GM12873 (cell line): ENCODE measurements around the gene TMEM8B.

Experiments used
- TF ChIP-seq, protein P1 (sequence below): IDR thresholded peaks from 2 replicates; pipeline ENCODE4 v1.5.1; 2012; ENCODE audit warnings: low read depth, mild to moderate bottlenecking, moderate library complexity, low read length, control low read depth; ENCODE audit not compliant: insufficient read depth; ENCODE audit errors: missing control alignments

TMEM8B gene

GRCh38 chr9:35792024-35792813 lies 36.8 kb upstream of the TMEM8B start:
- TF ChIP-seq, protein P1, sequence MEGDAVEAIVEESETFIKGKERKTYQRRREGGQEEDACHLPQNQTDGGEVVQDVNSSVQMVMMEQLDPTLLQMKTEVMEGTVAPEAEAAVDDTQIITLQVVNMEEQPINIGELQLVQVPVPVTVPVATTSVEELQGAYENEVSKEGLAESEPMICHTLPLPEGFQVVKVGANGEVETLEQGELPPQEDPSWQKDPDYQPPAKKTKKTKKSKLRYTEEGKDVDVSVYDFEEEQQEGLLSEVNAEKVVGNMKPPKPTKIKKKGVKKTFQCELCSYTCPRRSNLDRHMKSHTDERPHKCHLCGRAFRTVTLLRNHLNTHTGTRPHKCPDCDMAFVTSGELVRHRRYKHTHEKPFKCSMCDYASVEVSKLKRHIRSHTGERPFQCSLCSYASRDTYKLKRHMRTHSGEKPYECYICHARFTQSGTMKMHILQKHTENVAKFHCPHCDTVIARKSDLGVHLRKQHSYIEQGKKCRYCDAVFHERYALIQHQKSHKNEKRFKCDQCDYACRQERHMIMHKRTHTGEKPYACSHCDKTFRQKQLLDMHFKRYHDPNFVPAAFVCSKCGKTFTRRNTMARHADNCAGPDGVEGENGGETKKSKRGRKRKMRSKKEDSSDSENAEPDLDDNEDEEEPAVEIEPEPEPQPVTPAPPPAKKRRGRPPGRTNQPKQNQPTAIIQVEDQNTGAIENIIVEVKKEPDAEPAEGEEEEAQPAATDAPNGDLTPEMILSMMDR, result no peak

DNA sequence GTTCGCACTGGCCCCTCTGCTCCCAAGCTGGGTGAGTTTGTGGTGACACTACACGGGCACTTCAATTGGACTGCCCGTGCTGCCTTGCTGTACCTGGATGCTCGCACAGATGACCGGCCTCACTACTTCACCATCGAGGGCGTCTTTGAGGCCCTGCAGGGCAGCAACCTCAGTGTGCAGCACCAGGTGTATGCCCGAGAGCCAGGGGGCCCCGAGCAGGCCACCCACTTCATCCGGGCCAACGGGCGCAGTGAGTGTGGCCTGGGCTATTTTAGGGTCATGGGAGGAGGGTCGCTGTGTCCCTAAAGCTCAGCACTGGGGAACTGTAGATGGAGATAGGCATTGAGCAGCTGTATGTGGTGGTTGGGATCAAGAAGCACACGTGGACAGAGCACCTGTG lies 36.2 kb upstream of the TMEM8B start:
- TF ChIP-seq, protein P1, result no peak

GRCh38 chr9:35793461-35793860 lies 35.6 kb upstream of the TMEM8B start:
- TF ChIP-seq, protein P1, result no peak

DNA sequence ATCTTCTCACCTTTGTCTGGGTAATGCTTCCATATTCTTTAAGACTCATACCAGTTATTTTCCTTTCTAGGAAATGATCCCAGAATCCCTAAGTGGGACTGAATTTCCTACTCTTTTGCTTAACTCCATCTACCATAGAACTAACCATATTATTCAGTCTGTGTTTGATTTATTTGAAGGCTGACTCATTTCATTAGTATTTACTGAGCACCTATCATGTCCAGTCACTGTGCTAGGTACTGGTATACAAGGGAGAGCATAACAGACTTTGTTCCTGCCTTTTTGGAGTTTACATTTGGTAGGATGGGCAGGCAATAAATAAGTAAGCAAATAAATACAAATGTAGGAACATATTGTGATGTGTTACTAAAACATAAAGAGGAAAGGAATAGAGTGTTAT lies 33.3 kb upstream of the TMEM8B start:
- TF ChIP-seq, protein P1, result no peak

- TF ChIP-seq, protein P1, result no peak
These were observed 31.5 kb upstream of the TMEM8B start for GRCh38 chr9:35797311-35798109.

DNA sequence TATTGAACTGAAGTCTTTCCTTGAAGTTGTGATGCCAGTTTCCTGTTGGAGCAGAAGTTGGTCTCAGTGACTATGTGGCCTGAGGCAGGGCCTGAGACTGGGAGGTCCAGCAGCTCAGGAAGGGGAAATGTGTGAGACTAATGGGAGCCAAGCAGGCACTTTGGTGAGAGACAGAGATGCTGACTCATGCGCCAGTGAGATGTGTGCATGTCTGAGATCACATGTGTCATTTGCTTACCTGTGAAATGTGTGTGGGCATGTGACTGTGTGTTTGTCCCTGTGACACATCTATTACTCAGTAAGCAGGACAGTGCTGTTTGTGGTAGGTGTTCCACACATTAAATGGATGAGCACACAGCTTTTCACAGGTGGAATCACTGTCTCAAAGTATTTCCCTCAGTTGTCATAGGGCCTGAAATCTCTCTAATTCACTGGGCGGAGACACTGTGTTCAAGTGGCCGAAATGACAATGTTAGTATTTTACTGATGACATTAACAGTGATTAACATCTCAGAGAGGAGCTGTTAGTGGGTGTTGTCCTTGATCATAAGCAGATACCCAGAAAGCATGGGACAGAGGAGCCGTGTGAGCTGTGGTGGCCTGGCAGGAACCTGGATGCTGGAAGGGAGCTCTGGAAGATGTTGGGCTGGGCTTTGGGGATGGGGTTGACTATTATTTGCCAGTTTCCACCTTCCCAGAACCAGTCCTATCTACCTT lies 30.2 kb upstream of the TMEM8B start:
- TF ChIP-seq, protein P1, result no peak

- TF ChIP-seq, protein P1, result no peak
These were observed 28.5 kb upstream of the TMEM8B start for GRCh38 chr9:35800530-35800929.
